Upper lobe of left lung (tissue), 6 donors: Measurements from ENCODE around the gene NT5DC1. TPM values are rescaled to one million over a fixed set of nuclear protein-coding genes. Genes with fewer than 3 reads are reported as not detected.

ENCODE experiments used
- ATAC-seq, 2 donors: fragments of 200-7000 bp; cut with Tn5 transposase; one replicate each; pipeline ENCODE4 v1.9.1; 2022; ENCODE audit warnings: mild to moderate bottlenecking in 2 of 2, moderate library complexity in 2 of 2; ENCODE audit not compliant: low FRiP score in 2 of 2
- DNase-seq, 2 donors: peaks; one replicate each; pipeline ENCODE4 v3.0.0-alpha.2; 2019 to 2020
- H3K27ac ChIP-seq, 4 donors: fragments of 200-600 bp; sonication (generic); one replicate each; pipeline ENCODE4 v1.5.1; 2016 to 2019
- H3K27me3 ChIP-seq, 4 donors: fragments of 200-600 bp; sonication (generic); one replicate each; pipeline ENCODE4 v1.5.1; 2017 to 2019
- H3K36me3 ChIP-seq, 4 donors: fragments of 200-600 bp; sonication (generic); one replicate each; pipeline ENCODE4 v1.5.1; 2016 to 2019
- H3K4me1 ChIP-seq, 4 donors: fragments of 200-600 bp; sonication (generic); one replicate each; pipeline ENCODE4 v1.5.1; 2018 to 2019
- H3K4me3 ChIP-seq, 4 donors: fragments of 200-600 bp; sonication (generic); one replicate each; pipeline ENCODE4 v1.5.1; 2017 to 2019; ENCODE audit warnings: mild to moderate bottlenecking in 2 of 4, moderate library complexity in 1 of 4
- H3K9me3 ChIP-seq, 4 donors: fragments of 200-600 bp; sonication (generic); one replicate each; pipeline ENCODE4 v1.5.1; 2018 to 2019
- EP300 ChIP-seq, 4 donors: sonication (generic); formaldehyde crosslinking; IDR thresholded peaks; one replicate each; pipeline ENCODE4 v1.5.1; 2017; ENCODE audit warnings: antibody characterized with exemption in 4 of 4, control low read depth in 2 of 4
- POLR2A ChIP-seq, 4 donors: fragments of 450-650 bp; IDR thresholded peaks; one replicate each; pipeline ENCODE4 v1.5.1; 2016 to 2017; ENCODE audit warnings: antibody characterized with exemption in 4 of 4, mild to moderate bottlenecking in 2 of 4
- POLR2AphosphoS5 ChIP-seq, 2 donors: sonication (generic); formaldehyde crosslinking; IDR thresholded peaks; one replicate each; pipeline ENCODE4 v1.5.1; 2017; ENCODE audit warnings: antibody characterized with exemption in 2 of 2
- WGBS, 2 donors: methylation state at CpG; one replicate each; pipeline ENCODE4 v1.1.5; 2017 to 2018; 5-methylcytosine and 5-hydroxymethylcytosine counted together
- total RNA-seq, 6 donors: library from RNA; depleted of rRNA in 4 of 6; stranded (reverse); fragments of >200 nt in 4 of 6; gene quantifications; one replicate each; pipeline versions ENCODE4 v1.1.0 to v1.2.1, GENCODE V29; 2016 to 2021
- TF ChIP-seq, protein P1 (sequence below), 6 experiments: fragments of 450-650 bp in 4 of 6; fragments of 200-600 bp in 2 of 6; sonication (generic) in 2 of 6; IDR thresholded peaks; one replicate each; pipeline ENCODE4 v1.5.1; 2016 to 2019; ENCODE audit warnings: antibody characterized with exemption in 6 of 6
- donor health status: DM: no; HTN: no; CAD: no; lungs with moderate emphysema.
- donor health status: DM: no; HTN: yes; CAD: no; lungs with severe emphysema.

Gene NT5DC1
- total RNA-seq, 6 donors from 2014 or later: 5.4 to 55.6 (median 28.8) TPM

GRCh38 chr6:116159782-116160524 lies 59.3 kb downstream of the NT5DC1 start:
- no peak for ATAC-seq
- Histone ChIP-seq H3K4me3 (no peak overlapping the region), H3K27ac (no peak overlapping the region), H3K27me3 (no peaks in the 10 kb centered on the region), H3K36me3 (no peaks in the 10 kb centered on the region), H3K9me3 (no peaks in the 10 kb centered on the region), H3K4me1 (no peaks in the 10 kb centered on the region)
- no peak for TF ChIP-seq POLR2A (IDR thresholded peaks at IDR 0.05)
- TF ChIP-seq, protein P1, sequence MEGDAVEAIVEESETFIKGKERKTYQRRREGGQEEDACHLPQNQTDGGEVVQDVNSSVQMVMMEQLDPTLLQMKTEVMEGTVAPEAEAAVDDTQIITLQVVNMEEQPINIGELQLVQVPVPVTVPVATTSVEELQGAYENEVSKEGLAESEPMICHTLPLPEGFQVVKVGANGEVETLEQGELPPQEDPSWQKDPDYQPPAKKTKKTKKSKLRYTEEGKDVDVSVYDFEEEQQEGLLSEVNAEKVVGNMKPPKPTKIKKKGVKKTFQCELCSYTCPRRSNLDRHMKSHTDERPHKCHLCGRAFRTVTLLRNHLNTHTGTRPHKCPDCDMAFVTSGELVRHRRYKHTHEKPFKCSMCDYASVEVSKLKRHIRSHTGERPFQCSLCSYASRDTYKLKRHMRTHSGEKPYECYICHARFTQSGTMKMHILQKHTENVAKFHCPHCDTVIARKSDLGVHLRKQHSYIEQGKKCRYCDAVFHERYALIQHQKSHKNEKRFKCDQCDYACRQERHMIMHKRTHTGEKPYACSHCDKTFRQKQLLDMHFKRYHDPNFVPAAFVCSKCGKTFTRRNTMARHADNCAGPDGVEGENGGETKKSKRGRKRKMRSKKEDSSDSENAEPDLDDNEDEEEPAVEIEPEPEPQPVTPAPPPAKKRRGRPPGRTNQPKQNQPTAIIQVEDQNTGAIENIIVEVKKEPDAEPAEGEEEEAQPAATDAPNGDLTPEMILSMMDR (IDR thresholded peaks at IDR 0.05): no peak
- no peak for TF ChIP-seq POLR2AphosphoS5 (IDR thresholded peaks at IDR 0.05)
- DNase-seq: no peak
- 94 to 95% methylated on average over 3 of the region's 3 CpGs for WGBS, 2 donors

DNA sequence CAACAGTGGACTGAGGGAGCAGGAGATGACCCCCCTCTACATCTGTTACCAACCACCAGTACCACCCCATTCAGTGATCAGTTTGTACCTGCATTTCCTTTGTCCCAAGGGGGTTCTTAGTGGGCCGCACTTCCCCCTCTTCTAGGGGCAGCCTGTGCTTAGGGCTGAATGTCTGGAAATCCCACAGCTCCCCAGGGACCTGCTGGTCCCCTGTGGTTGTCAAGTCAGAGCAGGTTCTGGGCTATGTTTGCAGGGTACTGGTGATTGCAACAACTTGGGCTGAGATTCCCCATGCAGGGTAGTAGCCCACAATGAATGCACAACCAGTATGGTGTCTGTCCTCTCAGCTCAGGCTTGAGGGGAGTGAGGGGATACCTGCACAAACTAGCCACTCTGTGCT lies 64.9 kb downstream of the NT5DC1 start:
- H3K27ac ChIP-seq: no peak overlapping the region
- H3K4me1 ChIP-seq: no peaks in the 10 kb centered on the region
- no peaks in the 10 kb centered on the region for H3K36me3 ChIP-seq
- ATAC-seq (no peak), DNase-seq (no peak)
- no peaks in the 10 kb centered on the region for H3K9me3 ChIP-seq
- TF ChIP-seq, protein P1 (IDR thresholded peaks at IDR 0.05): no peak
- TF ChIP-seq POLR2AphosphoS5 (IDR thresholded peaks at IDR 0.05) (no peak), POLR2A (IDR thresholded peaks at IDR 0.05) (no peak), EP300 (IDR thresholded peaks at IDR 0.05) (no peak)
- WGBS, 2 donors: 100% methylated on average over 1 of the region's 1 CpG
- no peaks in the 10 kb centered on the region for H3K27me3 ChIP-seq
- H3K4me3 ChIP-seq: no peak overlapping the region

DNA sequence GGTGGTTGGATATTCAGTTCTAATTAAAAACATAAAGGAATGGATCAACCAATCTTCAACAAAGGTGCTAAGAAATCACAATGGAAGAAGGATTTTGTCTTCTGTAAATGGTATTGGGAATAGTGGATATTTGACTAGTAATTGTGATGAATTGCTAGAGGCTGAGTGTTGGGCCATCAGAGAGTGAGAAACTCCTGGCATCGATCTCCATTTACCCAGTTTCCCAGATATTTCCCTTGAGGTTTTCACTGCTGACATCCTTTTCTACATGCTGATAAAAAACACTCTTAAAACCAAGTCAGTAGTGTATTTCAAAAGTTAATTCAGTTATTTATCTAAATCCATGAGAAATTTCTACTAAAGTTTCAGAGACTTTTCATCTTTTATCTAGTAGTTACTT lies 65.7 kb downstream of the NT5DC1 start:
- H3K36me3 ChIP-seq: no peaks in the 10 kb centered on the region
- no peaks in the 10 kb centered on the region for H3K9me3 ChIP-seq
- 71 to 75% methylated on average over 1 of the region's 1 CpG for WGBS, 2 donors
- H3K27ac ChIP-seq: no peak overlapping the region
- TF ChIP-seq POLR2AphosphoS5 (IDR thresholded peaks at IDR 0.05) (no peak), EP300 (IDR thresholded peaks at IDR 0.05) (no peak), POLR2A (IDR thresholded peaks at IDR 0.05) (no peak)
- TF ChIP-seq, protein P1 (IDR thresholded peaks at IDR 0.05): no peak
- no peak overlapping the region for H3K4me3 ChIP-seq
- H3K27me3 ChIP-seq: no peaks in the 10 kb centered on the region
- DNase-seq: no peak
- H3K4me1 ChIP-seq: no peaks in the 10 kb centered on the region
- ATAC-seq: no peak

DNA sequence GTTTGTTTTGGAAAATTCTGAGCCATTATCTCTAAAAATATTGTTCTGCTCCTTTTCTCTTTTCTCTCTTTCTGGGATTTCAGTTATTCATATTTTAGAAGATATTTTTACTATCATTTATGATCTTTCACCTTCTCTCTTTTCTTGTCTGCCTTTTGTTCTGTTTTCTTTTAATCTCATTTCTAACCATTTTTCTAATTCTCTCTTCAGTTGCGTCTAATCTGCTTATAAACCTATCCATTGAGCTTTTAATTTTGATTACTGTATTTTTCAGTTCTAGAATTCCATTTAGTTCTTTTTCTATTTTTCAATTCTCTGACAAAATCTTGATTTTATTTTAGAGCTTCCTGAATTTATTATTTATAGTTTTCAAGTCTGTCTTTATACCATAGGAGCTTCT lies 67.5 kb downstream of the NT5DC1 start:
- H3K27me3 ChIP-seq: no peaks in the 10 kb centered on the region
- TF ChIP-seq POLR2A (IDR thresholded peaks at IDR 0.05): no peak
- no peak for TF ChIP-seq EP300 (IDR thresholded peaks at IDR 0.05)
- TF ChIP-seq, protein P1 (IDR thresholded peaks at IDR 0.05): no peak
- no peak for TF ChIP-seq POLR2AphosphoS5 (IDR thresholded peaks at IDR 0.05)
- H3K27ac ChIP-seq: no peak overlapping the region
- ATAC-seq (no peak), DNase-seq (no peak)
- no peaks in the 10 kb centered on the region for H3K9me3 ChIP-seq
- no peak overlapping the region for H3K4me3 ChIP-seq
- no peaks in the 10 kb centered on the region for H3K4me1 ChIP-seq
- WGBS, 2 donors: 95 to 100% methylated on average over 1 of the region's 1 CpG
- no peaks in the 10 kb centered on the region for H3K36me3 ChIP-seq

DNA sequence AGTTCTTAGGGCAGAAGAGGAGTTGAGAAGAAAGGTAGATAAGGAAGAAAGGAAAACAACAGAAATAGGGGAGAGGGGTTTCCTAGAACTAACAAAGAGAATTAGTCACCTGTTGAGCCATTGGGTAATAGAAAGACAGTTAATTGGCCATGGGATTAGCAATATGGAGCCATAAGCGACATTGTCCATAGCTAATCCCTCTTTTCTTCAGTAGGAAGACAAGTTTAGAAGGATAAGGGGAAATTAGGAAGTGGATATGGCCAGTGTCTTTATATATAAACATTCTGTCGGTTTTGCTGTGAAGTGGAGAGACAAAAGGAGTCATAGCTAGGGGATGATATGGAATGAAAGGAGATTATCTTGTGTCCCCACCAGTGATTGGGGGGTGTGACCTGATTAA lies 69.2 kb downstream of the NT5DC1 start:
- ATAC-seq (no peak), DNase-seq (no peak)
- no peaks in the 10 kb centered on the region for H3K9me3 ChIP-seq
- H3K4me1 ChIP-seq: no peaks in the 10 kb centered on the region
- no peaks in the 10 kb centered on the region for H3K27me3 ChIP-seq
- no peaks in the 10 kb centered on the region for H3K36me3 ChIP-seq
- H3K27ac ChIP-seq: no peak overlapping the region
- 74 to 81% methylated on average over 2 of the region's 2 CpGs for WGBS, 2 donors
- no peak overlapping the region for H3K4me3 ChIP-seq
- TF ChIP-seq, protein P1 (IDR thresholded peaks at IDR 0.05): no peak
- TF ChIP-seq EP300 (IDR thresholded peaks at IDR 0.05) (no peak), POLR2A (IDR thresholded peaks at IDR 0.05) (no peak), POLR2AphosphoS5 (IDR thresholded peaks at IDR 0.05) (no peak)
